DND-41 (cell line): ENCODE measurements around the gene CDK5RAP1.

Source experiments
- ATAC-seq: fragments of 200-7000 bp; cut with Tn5 transposase; 3 replicates; pipeline ENCODE4 v1.9.1; 2021; ENCODE audit warnings: low read depth; ENCODE audit not compliant: insufficient read depth
- DNase-seq: peaks from one replicate; pipeline ENCODE4 v3.0.0-alpha.2; 2020
- H2AFZ ChIP-seq: 2 replicates; pipeline ENCODE4 v1.6.0; 2012; ENCODE audit warnings: low read depth, low read length
- H3K27ac ChIP-seq: 2 replicates; pipeline ENCODE4 v1.5.1; 2012; ENCODE audit warnings: low read length, inconsistent platforms
- H3K27me3 ChIP-seq: fragments of 200-600 bp; sonication (generic); 2 replicates; pipeline ENCODE4 v1.6.0; 2012; ENCODE audit warnings: low read length, mild to moderate bottlenecking, inconsistent platforms; ENCODE audit not compliant: insufficient read depth, poor library complexity
- H3K36me3 ChIP-seq: 2 replicates; pipeline ENCODE4 v1.5.1; 2012; ENCODE audit warnings: low read length, inconsistent platforms; ENCODE audit not compliant: insufficient read depth
- H3K4me1 ChIP-seq: 2 replicates; pipeline ENCODE4 v1.5.1; 2012; ENCODE audit warnings: mild to moderate bottlenecking, low read length; ENCODE audit not compliant: insufficient read depth
- H3K4me2 ChIP-seq: 2 replicates; pipeline ENCODE4 v1.6.0; 2012; ENCODE audit warnings: mild to moderate bottlenecking, moderate library complexity, low read length, inconsistent platforms; ENCODE audit not compliant: insufficient read depth
- H3K4me3 ChIP-seq, 2 experiments: fragments of 200-600 bp in 1 of 2; shearing (Covaris generic) in 1 of 2; 2 replicates each; pipeline ENCODE4 v1.5.1; 2012 to 2016; ENCODE audit warnings: inconsistent platforms in 2 of 2, low read length in 2 of 2, mild to moderate bottlenecking in 2 of 2, low read depth in 1 of 2, moderate library complexity in 1 of 2
- H3K79me2 ChIP-seq: 2 replicates; pipeline ENCODE4 v1.6.0; 2012; ENCODE audit warnings: low read length, inconsistent platforms; ENCODE audit not compliant: insufficient read depth
- H3K9ac ChIP-seq: 2 replicates; pipeline ENCODE4 v1.6.0; 2012; ENCODE audit warnings: low read depth, mild to moderate bottlenecking, inconsistent platforms, low read length, moderate library complexity
- H3K9me3 ChIP-seq: 2 replicates; pipeline ENCODE4 v1.5.1; 2012; ENCODE audit warnings: low read length, moderate library complexity, mild to moderate bottlenecking, inconsistent platforms; ENCODE audit not compliant: insufficient read depth, severe bottlenecking
- H4K20me1 ChIP-seq: 2 replicates; pipeline ENCODE4 v1.6.0; 2012; ENCODE audit warnings: low read length; ENCODE audit not compliant: insufficient read depth
- CTCF ChIP-seq: IDR thresholded peaks from 2 replicates; pipeline ENCODE4 v1.5.1; 2012; ENCODE audit warnings: borderline replicate concordance, low read length, moderate library complexity, mild to moderate bottlenecking; ENCODE audit not compliant: poor library complexity, severe bottlenecking; ENCODE audit errors: extremely low read depth
- EZH2 ChIP-seq: IDR thresholded peaks from 3 replicates; pipeline ENCODE4 v1.6.1; 2012; ENCODE audit warnings: borderline replicate concordance, low read depth, mild to moderate bottlenecking, moderate library complexity, low read length, inconsistent platforms; ENCODE audit not compliant: severe bottlenecking

CDK5RAP1 gene

GRCh38 chr20:33328157-33329137 is 72.9 kb downstream of the CDK5RAP1 start:
- Histone ChIP-seq H3K9ac (no peak overlapping the region), H4K20me1 (no peaks in the 10 kb centered on the region), H3K4me3 (no peak overlapping the region), H3K27ac (no peak overlapping the region), H2AFZ (no peak overlapping the region), H3K79me2 (no peaks in the 10 kb centered on the region), H3K4me2 (no peak overlapping the region), H3K27me3 (peaks cover 32% of the 10 kb centered on the region), H3K36me3 (no peaks in the 10 kb centered on the region), H3K9me3 (no peaks in the 10 kb centered on the region), H3K4me1 (no peaks in the 10 kb centered on the region)
- ATAC-seq, result no peak
- no peak for TF ChIP-seq EZH2
- no peak for TF ChIP-seq CTCF
- DNase-seq, result no peak

GRCh38 chr20:33325350-33325749 is 76.0 kb downstream of the CDK5RAP1 start:
- H3K9me3 ChIP-seq, result no peaks in the 10 kb centered on the region
- no peak for TF ChIP-seq CTCF
- H4K20me1 ChIP-seq, result no peaks in the 10 kb centered on the region
- DNase-seq, result no peak
- H3K4me3 ChIP-seq, result no peak overlapping the region
- no peaks in the 10 kb centered on the region for H3K4me1 ChIP-seq
- H3K9ac ChIP-seq, result no peak overlapping the region
- H2AFZ ChIP-seq, result no peak overlapping the region
- H3K27me3 ChIP-seq, result peaks cover 29% of the 10 kb centered on the region
- H3K4me2 ChIP-seq, result no peak overlapping the region
- no peak for ATAC-seq
- no peaks in the 10 kb centered on the region for H3K36me3 ChIP-seq
- no peak overlapping the region for H3K27ac ChIP-seq
- H3K79me2 ChIP-seq, result no peaks in the 10 kb centered on the region

GRCh38 chr20:33323236-33323635 is 78.1 kb downstream of the CDK5RAP1 start:
- Histone ChIP-seq H3K4me2 (no peak overlapping the region), H3K27ac (no peak overlapping the region), H3K4me3 (no peak overlapping the region), H3K9me3 (no peaks in the 10 kb centered on the region), H3K36me3 (no peaks in the 10 kb centered on the region), H2AFZ (no peak overlapping the region), H3K9ac (no peak overlapping the region), H4K20me1 (no peaks in the 10 kb centered on the region), H3K4me1 (no peaks in the 10 kb centered on the region), H3K27me3 (peaks cover 21% of the 10 kb centered on the region), H3K79me2 (no peaks in the 10 kb centered on the region)
- DNase-seq, result no peak
- no peak for TF ChIP-seq CTCF
- no peak for TF ChIP-seq EZH2
- no peak for ATAC-seq
